D721Med (cell line): ENCODE measurements around the gene MTMR11.

Source experiments
- DNase-seq: peaks from one replicate; pipeline ENCODE4 v3.0.0; 2011; ENCODE audit warnings: low spot score; ENCODE audit not compliant: insufficient read length
- FAIRE-seq: peaks from 2 replicates; lab custom pipeline; 2011; peaks lifted over from hg19 to GRCh38; lab: Jason Lieb, UNC
- CTCF ChIP-seq: IDR thresholded peaks from 2 replicates; pipeline ENCODE4 v1.5.1; 2012; ENCODE audit warnings: mild to moderate bottlenecking, control low read depth; ENCODE audit not compliant: insufficient read depth; ENCODE audit errors: missing control alignments

The MTMR11 gene

GRCh38 chr1:149936170-149936991 lies at the start of gene MTMR11:
Gene MTMR11, minus strand, starts transcription at chr1:149936879. Its CDS starts 232 bp downstream, at chr1:149936647.
- DNase-seq (no peak), FAIRE-seq (no peak)
- no peak for TF ChIP-seq CTCF

- FAIRE-seq = no peak
- no peak for DNase-seq
- TF ChIP-seq CTCF = no peak
These were observed 43.4 kb upstream of the MTMR11 start for GRCh38 chr1:149979972-149980540.

- TF ChIP-seq CTCF = no peak
- DNase-seq = no peak
- FAIRE-seq = peak; percentile 55
These were observed 42.7 kb upstream of the MTMR11 start for GRCh38 chr1:149979245-149979971.

GRCh38 chr1:149978547-149979023 lies 41.9 kb upstream of the MTMR11 start:
- no peak for DNase-seq
- FAIRE-seq = no peak
- TF ChIP-seq CTCF = no peak

- DNase-seq (no peak), FAIRE-seq (no peak)
- no peak for TF ChIP-seq CTCF
These were observed 40.7 kb upstream of the MTMR11 start for GRCh38 chr1:149977345-149977744.

GRCh38 chr1:149972547-149972946 lies 35.9 kb upstream of the MTMR11 start:
- DNase-seq = no peak
- no peak for FAIRE-seq
- no peak for TF ChIP-seq CTCF
